GM21423 (cell line): Measurements from ENCODE around the gene BPIFB1.

Source experiments
- ATAC-seq: cut with Tn5 transposase; IDR thresholded peaks from one replicate; pipeline ENCODE4 v1.9.1; 2021; ENCODE audit warnings: mild to moderate bottlenecking, moderate library complexity; ENCODE audit not compliant: unreplicated experiment

Gene BPIFB1

GRCh38 chr20:33291830-33292355 is 8.9 kb downstream of the BPIFB1 start:
- no peak for ATAC-seq

GRCh38 chr20:33296206-33296605 is 13.2 kb downstream of the BPIFB1 start:
- ATAC-seq = no peak

- ATAC-seq = no peak
Measured at GRCh38 chr20:33298391-33298790, 15.4 kb downstream of the BPIFB1 start.

- no peak for ATAC-seq
Measured at GRCh38 chr20:33299111-33299603, 16.1 kb downstream of the BPIFB1 start.

- ATAC-seq = no peak
Measured at GRCh38 chr20:33301192-33301930, 18.3 kb downstream of the BPIFB1 start.

DNA sequence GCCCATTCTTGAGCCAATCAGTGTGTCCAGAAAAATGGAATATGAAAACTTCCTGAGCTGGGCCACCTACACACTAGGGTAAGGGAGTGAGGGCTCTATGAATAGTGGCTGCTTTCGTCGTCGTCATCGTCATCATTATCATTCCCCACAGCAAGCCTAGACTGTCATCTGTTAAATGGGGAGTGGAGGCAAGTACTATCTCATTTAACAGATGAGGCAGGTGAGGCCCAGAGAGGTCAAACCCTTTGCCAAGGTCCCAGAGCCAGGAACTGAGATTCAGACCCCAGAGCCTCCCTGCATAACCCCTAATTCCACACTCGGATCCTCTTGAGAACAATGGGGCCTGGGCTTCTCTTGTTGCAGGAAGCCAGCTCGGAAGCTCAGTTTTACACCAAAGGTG is 20.6 kb downstream of the BPIFB1 start:
- no peak for ATAC-seq

DNA sequence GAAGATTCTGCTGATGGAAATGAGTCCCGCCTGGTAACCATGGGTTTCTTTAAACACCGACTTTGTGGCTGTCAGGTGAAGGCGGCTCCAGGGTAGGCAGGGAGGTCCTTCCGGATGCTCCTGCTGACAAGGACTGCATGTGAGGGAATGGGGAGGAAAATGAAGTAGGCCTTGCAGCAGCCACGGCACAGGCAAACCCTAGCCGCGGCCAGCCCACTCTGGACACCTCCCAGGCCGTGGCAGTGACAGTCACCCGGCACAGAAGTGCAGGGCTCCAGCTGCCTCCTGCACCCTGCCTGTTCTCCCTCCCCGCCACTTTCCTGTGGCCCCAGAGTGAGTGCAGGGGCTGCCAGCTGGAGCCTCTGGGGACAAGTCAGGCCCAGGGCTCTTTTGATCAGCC is 21.0 kb downstream of the BPIFB1 start:
- no peak for ATAC-seq

DNA sequence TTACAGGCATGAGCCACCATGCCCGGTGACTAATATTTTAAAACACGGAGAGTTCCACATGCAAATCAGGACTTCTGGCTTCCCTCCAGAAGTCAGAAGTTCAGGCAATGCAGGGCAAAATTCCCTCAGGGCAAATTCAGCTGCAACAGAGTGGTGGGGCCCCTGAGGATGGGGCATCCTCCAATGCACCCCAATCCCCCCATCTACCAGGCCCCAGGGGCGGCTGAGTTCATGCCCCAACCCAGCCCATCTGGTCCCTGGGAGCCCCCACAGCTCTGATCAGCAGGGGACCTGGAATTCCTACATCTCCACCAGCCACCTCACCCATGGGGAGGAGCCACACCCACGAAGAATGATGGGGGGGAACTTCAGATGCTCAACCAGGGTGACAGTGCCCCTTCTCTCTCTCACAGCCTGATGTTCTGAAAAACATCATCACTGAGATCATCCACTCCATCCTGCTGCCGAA is 22.6 kb downstream of the BPIFB1 start:
- no peak for ATAC-seq

DNA sequence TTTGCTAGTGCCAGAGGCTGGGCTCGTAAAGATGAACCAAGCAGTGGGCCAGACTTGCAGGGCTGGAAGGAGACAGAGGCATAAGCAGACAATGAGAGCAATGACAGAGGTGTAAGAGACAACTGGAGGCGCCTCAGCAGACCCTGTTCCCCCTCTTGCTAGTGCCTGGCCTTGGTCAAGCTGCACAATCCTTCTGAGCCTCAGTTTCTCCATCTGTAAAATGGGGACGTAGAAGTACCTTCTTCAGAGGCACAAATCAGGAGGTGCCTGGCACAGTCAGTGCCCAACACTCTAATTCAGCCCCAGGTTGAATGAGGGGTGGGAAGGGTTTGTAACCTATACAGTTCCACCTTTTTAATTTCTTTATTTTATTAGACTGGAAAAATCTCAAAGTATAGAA is 23.2 kb downstream of the BPIFB1 start:
- no peak for ATAC-seq

- ATAC-seq = no peak
Measured at GRCh38 chr20:33306807-33307206, 23.8 kb downstream of the BPIFB1 start.

GRCh38 chr20:33308668-33309067 is 25.7 kb downstream of the BPIFB1 start:
- no peak for ATAC-seq

DNA sequence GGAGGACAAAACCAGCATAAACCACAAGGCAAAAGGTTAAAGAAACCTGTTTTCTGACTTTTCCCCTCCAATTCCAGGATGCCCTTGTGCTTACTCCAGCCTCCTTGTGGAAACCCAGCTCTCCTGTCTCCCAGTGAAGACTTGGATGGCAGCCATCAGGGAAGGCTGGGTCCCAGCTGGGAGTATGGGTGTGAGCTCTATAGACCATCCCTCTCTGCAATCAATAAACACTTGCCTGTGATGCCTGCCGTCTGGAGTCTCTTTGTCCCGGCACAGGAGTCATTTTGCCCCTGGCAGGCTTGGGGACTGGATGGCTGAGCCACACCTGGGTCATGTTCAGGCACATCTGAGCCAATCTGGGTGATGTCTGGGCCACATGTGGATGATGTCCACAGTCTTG is 26.6 kb downstream of the BPIFB1 start:
- no peak for ATAC-seq

- no peak for ATAC-seq
Measured at GRCh38 chr20:33310327-33310899, 27.4 kb downstream of the BPIFB1 start.

DNA sequence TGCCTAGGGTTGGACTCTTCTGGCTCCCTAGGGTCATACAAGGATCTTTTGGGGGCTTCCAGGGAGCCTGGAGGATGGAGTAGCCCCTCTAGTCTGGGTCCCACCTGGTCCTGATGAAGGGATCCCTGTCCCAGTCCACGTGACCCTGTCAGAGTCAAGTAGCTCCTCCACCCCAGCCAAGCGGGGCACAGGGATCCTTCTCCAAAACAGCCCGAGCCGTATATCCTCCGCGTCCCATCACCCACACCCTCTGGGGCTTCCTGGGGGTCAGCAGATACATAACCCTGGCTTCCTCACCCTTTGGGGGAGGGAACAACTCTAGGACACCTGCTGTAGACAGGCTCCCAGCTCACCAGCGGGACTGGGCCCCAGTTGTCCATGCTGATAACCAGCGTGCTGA is 28.0 kb downstream of the BPIFB1 start:
- ATAC-seq = no peak

DNA sequence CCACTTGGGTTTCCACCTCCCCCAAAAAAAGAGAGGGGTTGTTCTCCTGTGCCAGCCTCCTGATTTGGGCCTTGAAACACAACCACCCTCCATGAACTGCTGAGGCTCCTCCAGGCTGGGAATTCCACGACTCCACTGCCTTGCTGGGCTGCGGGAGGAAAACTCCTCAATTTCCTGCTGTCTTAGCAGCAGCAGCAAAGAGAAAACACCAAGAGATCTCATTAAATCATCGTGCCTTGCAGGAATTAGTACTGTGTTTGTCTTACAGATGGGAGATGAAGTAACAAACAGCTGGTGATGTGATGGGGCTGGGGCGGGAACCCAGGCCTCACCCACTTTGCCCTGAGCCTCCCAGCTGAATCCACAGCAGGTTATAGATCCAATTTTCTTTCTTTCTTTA is 29.0 kb downstream of the BPIFB1 start:
- ATAC-seq = no peak

- no peak for ATAC-seq
Measured at GRCh38 chr20:33312583-33312982, 29.6 kb downstream of the BPIFB1 start.

DNA sequence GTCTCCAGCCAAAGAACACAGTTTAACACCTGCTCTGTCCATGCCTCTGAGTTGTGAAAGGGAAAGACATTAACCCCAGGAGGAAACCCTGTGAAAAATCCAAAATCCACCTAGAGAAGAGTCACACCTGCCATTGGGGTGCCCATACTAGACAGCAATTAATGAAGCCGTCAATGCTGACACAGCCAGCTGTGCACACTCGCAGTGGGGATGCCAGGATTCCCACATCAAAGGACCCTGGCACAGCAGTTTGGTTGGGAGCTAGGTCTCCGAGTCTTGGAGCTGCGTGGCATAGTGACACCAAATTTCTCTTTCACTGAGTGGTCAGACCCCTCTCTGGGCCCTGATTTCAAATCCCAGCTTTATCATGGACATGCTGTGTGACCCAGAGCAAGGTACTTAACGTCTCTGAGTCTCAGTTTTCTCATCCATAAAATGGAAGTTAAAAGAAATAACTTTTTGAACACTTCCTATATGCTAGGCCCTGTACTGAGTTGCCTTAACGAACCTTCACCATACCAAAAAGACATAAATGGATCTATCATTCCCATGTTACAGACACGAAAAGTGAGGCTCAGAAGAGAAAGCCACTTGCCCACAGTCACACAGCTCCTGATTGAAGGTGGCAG is 30.8 kb downstream of the BPIFB1 start:
- ATAC-seq = no peak

DNA sequence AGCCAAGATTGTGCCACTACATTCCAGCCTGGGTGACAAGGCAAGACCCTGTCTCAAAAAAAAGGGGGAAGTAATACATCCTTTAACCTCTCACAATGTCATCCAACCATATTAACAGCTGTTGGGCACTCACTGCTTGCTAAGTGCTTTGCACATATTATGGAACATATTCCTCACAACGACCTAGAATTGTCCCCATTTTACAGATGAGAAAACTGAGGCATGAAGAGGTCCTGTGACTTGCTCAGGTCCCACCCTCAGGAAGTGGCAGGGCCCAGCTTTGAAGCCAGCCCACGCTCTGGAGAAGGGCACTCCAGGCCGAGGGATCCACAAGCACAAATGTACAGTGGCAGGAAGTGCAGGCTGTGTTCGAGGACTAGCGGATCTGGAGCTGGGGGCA is 33.3 kb downstream of the BPIFB1 start:
- ATAC-seq = no peak

- ATAC-seq = no peak
Measured at GRCh38 chr20:33316958-33317357, 33.9 kb downstream of the BPIFB1 start.

DNA sequence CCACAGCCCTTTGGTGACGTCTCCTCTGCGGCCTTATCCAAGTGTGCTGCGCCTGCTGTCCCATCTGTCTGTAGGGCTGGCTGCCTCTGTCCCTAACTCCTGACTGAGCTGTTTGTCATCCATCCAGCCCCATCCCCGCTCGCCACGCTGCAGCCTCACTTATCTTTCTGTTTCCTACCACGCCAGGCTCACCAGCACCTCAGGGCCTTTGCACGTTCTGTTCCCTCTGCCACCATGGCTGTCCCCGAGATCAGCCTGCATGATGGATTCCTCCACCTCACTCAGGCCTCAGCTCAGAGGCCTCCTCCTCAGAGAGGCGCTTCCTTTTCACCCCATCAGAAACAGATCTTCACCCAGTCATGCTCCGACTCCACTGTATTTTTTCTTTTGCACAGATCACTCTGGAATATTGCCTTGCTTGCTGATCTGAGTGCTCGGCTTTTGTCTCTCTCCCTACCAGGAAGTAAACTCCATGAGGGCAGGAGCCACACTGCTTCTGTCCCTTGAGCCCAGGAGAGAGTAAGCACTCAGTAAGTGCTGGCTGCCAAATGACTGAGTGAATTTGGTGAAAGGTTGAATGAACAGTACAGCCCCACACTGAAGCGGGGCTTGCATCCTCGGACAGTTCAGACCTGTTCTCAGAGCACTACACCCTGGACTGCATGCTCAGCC is 34.5 kb downstream of the BPIFB1 start:
- no peak for ATAC-seq

DNA sequence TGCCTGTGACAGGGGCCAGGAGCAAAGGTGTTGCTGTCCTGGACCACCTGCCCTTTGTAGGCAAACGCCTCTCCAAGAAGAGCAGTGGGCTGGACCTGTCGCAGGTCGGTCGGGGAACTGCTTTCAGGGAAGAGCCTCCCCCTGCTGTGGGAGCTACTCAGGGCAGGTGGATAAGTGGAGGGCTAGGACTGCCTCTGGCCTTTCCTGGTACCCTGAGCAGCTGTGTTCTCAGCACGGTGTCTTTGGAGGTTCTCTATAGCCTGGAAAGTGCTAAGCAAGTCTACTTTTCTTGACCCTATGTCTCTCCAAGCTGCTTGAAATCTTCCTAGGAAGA is 35.0 kb downstream of the BPIFB1 start:
- no peak for ATAC-seq
